ENCODE data around the gene SERPINA6.
"Not testable (repeated sequence)": the region's sequence is repeated elsewhere in the genome, so short reads cannot be mapped to it uniquely, and the experiment has no call there.

SERPINA6 gene

DNA sequence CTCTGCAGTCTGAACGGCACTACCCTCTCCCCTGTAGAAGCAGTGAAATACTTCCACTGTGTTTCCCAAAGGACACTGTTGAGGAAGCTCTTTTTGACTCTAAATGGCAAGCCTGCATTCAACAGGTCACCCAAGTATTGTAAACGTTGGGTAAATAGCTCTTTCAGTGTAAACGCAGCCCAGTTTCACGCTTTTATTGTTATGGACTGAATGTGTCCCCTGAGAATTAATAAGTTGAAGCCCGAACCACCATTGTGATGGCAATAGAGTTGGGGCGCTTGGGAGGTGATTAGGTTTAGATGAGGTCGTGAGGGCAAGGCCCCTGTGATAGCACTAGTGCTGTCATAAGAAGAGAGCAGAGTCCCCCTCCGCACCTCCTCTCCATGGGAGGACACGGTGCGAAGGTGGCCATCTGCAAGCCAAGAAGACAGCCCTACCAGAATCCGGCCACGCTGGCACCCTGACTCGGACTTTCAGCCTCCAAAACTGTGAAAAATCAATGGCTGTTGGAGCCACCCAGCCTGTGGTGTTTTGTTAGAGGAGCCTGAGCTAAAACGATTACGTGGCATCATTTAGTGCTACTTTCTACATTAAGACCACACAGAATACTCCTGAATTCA lies 31.1 kb downstream of the SERPINA6 start:
- DNase-seq = no peak

DNA sequence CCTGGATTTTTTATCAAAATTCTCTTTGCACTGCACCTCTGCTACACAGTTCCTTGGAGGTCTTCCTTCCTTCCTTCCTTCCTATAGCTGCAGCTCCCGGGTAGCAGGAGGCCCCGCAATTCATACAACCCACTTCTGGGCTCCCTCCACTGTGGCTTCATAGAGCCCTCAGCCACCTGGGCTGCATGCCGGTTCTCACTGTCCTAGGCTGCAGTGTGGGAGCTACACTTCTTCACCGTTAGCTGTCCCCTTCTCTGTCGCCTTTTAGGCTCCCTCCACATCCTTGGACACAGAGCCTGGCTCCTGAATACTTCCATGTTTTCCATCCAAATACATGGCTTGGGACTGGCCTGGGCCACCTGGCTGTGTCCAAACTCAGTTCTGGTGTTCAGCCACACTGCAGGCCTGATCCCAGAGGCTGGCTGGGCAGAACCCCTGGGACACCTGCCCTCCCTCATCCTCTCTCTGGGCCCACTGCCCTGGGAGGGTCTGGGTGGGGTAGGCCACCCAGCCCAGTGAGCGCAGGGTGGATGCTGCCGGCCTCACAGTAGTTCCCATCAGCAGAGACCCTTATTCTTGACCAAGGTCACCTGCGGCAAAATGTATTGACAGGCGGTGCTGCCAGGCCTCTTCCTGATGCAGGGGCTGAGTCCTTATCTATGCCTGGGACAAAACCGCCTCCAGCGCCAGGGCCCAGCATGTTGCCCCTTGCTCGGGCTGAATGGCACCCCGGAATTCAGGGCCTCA lies 31.8 kb downstream of the SERPINA6 start:
- DNase-seq = no peak

DNA sequence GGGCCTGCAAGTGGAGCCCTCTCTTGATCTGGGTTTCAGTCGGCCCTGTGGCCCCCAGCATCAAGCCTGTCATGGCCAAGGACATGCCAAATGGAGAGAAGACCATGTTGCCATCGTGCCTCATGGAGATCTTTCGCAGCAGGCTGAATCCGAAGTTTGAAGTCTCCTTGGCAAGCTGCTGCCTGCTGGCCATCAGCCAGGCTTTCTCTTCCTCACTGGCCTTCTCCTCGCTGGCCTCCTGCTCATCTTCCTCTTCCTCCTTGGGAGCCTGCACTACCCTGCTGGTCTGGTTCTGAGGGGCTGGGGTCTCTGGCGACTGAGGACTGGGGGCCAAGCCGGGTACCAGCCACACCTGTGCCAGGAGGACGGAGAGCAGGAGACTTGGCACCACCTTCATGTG lies 32.9 kb downstream of the SERPINA6 start:
- no peak for DNase-seq

DNA sequence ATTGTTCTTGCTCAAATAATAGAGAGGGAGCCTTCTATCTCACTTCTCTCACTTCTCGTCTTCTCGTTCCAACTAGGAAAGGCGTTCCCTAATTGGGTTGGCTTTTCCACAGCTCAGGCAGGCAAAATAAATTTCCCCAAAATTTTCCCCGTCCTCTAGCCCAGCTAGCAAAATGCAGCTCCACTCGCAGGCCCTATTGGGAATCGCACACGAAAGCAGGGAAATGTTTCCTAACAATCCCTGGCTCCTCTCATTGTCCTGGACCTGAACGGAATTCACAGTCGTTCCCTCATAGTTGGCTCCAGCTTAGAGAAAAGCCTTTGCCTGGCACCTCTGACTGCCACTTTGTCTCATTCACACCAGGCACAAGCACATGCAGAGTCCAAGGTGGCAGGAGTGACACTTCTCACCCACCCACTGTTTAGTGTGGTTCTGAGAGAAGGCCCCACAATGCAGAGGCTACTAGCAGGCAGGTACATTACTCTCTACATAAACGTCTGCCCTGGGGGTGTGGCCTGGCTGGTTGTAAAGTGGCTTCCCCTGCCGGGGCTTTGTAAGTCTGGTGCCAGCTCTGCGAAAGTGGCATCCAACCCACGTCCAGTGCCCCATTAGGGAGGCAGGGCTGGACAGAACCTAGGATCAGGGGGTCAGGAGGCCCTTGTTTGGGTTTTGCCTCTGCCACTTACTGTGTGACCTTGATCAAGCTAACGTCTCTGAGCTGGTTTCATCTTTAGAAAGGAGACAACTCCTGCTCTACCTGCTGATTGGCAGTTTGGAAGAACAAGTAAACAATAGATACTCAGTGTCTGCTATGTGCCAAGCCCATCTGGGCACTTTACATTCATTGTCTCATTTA lies 34.3 kb downstream of the SERPINA6 start:
- no peak for DNase-seq

DNA sequence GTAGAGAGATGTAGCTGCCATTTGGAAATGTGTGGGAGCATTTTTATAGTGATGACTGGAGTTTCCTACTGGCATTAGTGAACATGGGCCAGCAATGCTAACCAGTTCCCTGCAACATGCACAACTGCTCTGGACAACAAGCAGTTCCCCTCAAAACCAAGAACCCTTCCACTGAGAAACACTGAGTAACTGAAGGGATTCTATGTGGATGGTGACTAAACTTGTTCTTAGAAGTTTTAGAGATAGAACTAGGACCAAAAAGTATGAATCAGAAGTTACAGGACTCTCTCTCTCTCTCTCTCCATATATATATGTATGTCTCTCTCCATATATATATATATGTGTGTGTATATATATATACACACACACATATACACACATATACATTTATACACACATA lies 38.0 kb downstream of the SERPINA6 start:
- DNase-seq = no peak

DNA sequence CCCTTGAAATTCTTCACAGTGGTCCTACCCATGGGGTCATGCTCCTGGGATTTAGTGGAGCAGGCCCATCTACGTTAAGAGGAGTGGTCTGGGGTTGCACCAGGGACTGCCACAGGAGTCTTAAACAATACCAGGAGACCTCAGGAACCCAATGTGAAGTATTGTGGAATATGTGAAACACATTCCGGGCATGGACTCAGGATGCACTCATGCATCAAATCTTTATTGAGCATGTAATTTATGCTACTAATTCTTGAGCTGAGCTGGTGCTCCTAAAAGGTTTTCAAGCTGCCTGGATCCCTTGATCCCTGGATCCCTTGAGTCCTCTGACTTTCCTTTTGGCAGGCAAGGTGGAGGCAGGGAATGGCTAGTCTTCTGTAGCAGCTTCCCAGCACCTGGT lies 38.9 kb downstream of the SERPINA6 start:
- DNase-seq = no peak

DNA sequence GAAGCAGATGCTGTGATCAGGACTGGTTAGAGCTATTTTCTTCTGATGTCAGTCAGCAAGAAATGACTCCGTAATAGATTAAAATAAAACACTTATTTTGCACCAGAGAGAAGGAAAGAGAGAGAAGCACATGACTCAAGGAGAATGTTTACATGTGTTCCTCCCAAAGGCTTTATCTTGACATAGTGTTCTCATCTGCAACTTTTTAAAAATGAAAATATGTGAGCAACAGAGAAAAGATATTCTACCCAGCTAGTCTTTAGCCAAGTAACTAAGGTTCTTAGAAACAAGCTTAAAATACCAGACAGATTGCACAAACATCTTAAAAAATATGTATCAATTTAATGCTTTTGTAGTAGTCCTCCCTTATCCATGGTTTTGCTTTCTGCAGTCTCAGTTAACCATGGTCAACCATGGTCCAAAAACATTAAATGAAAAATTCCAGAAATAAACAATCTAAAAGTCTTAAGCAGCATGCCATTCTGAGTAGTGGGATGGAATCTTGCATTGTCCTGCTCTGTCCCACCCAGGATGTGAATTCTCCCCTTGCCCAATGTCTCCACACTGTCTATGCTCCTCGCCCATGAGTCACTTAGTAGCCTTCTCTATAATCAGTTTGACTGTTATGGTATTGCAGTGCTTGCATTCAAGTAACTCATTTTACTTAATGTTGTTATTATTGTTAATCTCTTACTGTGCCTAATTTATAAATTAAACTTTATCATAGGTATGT lies 40.0 kb downstream of the SERPINA6 start:
- DNase-seq = no peak

DNA sequence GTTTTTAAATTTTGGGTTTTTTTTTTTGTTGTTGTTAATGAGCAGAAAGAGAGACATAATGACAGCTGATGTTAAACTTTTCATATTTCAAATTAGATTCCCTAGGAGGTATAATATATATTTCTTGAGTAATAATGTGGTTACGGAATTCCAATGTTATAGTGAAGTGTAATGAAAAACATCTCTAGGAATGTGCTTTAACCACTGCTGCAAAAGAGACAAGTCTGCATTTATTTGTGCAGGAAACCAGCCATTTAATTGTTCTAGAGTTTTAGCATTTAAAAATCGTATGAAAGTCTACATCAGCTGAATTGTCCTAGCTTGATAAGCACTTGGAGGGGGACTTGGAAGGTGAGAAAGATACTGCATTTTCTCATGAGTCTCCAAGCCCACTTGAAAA lies 44.4 kb downstream of the SERPINA6 start:
- DNase-seq = no peak

DNA sequence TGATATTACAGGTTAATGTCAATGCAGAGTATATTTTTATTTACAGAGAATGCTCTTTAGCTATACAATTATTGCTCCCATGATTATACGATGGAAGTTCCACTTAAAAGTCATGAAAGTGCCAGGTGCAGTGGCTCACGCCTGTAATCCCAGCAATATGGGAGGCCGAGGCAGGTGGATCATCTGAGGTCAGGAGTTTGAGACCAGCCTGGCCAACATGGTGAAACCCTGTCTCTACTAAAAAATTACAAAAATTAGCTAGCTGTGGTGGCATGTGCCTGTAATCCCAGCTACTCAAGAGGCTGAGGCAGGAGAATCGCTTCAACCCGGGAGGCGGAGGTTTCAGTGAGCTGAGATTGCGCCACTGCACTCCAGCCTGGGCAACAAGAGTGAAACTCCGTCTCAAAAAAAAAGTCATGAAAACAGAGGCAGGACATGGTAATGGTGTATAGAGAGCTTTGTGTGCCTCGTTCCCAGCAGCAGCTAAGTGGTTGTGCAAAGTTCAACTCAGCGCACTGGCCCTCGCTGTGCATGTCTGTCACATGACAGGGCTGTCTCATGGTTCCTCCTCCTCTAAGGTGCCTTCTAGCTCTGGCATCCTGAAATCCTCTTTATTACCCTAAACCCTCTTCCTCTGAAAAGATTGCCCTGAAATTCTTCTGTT lies 46.1 kb downstream of the SERPINA6 start:
- DNase-seq = not testable (repeated sequence)

DNA sequence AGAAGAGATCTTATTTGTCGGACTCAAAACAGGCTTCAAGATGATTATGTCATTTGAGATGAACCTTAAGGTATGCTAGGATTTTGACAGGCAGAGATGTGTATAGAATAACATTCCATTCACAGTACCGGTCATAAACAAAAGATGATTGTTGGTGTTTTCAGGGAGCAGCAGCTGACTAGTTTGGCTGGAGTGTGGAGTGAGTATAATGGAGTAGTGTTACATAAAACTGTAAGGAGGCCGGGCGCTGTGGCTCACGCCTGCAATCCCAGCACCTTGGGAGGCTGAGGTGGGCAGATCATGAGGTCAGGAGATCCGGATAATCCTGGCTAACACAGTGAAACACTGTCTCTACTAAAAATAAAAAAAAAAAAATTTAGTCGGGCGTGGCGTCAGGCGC lies 54.0 kb downstream of the SERPINA6 start:
- DNase-seq = no peak

DNA sequence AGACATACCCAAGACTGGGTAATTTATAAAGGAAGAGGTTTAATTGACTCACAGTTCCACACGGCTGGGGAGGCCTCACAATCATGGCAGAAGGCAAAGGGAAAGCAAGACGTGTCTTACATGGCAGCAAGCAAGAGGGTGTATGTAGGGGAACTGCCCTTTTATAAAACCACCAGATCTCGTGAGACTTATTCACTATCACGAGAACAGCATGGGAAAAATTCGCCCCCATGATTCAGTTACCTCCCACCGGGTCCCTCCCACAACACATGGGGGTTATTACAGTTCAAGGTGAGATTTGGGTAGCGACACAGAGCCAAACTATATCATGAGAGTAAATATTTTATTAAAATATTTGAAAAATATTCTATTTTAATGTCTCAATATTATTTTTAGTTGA lies 54.6 kb downstream of the SERPINA6 start:
- DNase-seq = not testable (repeated sequence)

DNA sequence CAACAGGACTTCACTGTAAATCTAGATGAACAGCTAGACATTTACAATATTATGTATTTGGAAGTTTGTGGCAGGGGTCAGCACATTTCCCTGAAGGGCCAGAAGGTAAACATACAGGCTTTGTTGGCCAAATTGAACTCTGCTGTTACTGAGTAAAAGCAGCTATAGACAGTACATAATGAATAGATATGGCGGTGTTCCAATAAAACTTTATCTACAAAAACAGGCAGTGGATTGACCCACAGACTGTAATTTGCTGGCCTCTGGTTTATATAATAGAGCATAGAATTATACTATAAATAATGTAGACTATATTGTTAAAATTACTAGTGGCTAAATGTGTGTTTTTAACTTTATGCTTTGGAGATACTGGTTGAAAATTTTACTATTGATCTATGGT lies 55.8 kb downstream of the SERPINA6 start:
- DNase-seq = no peak

DNA sequence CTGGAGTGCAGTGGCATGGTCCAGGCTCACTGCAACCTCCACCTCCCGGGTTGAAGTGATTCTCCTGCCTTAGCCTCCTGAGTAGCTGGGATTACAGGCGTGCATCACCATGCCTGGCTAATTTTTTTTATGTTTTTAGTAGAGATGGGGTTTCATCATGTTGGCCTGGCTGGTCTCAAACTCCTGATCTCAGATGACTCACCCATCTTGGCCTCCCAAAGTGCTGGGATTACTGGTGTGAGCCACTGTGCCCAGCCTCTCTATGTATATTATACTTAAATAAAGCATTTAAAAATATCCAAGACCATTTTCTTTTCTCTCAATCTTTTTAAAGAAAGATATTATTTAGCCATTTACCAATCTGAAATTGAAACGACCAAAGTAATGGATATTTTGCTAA lies 58.9 kb downstream of the SERPINA6 start:
- not testable (repeated sequence) for DNase-seq

All from CD4-positive, alpha-beta T cell treated with Interferon gamma for 1 hour (primary cell).